NCI-H524 treated with DMSO at 0.1 percent for 48 hours (cell line): ENCODE data around the gene KPNB1.
A peak's percentile ranks its signal among the peaks of the same experiment; 100 is the strongest.

Source experiments
- DNase-seq: peaks from one replicate; lab custom pipeline; 2025; lab: John Stamatoyannopoulos, UW

The KPNB1 gene

DNA sequence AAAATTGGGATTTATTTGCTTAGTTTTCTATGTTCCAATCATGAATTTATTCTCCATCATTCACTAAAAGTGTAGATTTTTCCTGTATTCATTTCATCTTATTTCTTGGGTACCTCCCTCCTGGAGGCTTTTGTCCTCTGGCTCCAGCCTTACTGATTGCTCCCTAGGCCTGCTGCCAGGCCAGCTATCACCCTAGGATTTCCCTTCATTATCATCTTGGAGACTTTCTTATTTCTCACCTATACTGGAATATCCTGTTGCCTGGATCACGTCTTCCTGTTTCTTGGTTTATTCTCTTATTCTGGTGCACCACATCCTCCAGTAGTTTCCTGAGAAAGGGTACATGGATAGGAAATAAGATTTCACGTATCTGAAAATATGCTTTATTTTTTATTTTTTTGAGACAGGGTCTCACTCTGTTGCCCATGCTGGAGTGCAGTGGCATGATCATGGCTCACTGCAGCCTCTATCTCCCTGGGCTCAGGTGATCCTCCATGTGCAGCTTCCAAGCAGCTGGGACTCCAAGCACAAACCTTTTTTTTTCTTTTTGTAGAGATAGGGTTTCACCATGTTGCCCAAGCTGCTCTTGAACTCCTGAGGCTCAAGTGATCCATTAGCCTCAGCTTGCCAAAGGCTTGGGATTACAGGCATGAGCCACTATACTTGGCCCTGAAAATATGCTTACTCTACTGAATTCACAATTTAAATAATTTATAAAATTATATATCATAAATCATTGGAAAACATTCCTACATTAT lies 13.3 kb upstream of the KPNB1 start:
- DNase-seq, result no peak

DNA sequence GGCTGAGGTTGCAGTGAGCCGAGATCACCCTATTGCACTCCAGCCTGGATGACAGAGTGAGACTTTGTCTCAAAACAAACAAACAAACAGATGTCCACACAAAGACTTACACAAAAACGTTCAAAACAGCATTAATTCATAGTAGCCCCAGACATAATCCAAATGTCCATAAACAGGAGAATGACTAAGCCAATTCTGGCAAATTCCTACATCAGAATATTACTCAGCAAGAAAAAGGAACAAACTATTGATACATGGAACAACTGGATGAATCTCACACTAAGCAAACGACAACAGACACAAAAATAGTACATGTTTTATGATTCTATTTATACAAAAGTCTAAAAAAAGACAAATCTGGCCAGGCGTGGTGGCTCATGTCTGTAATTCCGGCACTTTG lies 10.8 kb upstream of the KPNB1 start:
- no peak for DNase-seq

DNA sequence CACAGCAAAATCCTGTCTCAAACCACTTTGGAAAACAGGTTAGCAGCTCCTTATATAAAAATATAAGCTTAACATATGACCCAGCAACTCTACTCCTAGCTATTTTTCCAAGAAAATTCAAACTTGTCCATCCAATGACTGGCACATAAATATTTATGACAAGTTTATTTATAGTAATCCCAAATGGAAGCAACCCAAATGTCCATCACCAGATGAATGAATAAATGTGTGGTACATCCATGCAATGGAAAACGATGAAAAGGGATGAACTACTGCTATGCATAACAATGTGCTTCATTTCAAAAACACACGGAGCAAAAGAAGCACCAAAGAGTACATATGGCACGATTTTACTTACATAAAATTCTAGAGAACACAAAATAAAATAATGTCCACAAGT lies 9.6 kb upstream of the KPNB1 start:
- DNase-seq, result no peak

DNA sequence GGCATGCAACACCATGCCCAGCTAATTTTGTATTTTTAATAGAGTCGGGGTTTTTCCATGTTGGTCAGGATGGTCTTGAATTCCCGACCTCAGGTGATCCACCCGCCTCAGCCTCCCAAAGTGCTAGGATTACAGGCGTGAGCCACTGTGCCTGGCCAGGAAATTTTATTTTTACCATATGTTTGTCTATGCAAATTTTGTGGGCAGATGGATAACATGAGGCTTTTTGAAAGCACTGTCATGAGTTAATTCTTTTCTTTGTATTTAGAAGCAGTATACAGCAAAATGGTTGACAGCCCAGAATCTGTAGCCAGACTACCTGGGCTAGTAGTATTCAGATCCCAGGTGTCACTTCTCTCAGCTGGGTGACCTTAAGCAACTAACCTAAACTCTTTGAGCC lies 8.5 kb upstream of the KPNB1 start:
- no peak for DNase-seq

DNA sequence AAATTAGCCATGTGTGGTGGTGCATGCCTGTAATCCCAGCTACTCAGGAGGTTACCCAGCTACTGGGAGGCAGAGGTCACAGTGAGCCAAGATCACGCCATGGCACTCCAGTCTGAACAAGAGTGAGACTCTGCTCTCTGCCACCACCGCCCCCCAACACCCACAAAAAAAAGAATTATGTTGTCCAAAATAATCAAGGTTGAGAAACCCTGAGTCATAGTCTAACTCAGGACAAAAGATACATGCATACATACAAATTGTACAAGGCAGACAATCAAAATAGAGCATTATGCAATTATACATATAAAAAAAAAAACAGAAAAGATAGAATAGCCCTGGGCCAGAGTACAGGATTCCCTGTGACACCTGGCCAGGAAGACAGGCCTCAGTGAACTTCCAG lies 6.6 kb upstream of the KPNB1 start:
- DNase-seq, result no peak

DNA sequence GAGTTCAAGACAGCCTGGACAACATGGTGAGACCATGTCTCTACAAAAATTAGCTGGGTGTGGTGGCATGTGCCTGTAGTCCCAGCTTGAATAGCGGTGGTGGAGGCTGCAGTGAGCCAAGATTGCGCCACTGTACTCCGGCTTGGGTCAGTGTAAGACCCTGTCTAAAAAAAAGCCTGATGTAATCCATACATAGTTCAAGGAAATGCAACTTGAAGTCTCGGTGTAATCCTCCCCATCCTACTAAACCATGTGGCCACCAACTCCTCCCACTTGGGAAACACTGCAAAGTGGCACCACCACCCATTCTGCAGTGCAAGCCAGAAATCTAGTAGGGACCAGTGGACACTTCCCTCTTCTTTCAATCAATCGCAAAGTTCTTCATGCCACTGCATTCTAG lies 5.4 kb upstream of the KPNB1 start:
- DNase-seq, result no peak

DNA sequence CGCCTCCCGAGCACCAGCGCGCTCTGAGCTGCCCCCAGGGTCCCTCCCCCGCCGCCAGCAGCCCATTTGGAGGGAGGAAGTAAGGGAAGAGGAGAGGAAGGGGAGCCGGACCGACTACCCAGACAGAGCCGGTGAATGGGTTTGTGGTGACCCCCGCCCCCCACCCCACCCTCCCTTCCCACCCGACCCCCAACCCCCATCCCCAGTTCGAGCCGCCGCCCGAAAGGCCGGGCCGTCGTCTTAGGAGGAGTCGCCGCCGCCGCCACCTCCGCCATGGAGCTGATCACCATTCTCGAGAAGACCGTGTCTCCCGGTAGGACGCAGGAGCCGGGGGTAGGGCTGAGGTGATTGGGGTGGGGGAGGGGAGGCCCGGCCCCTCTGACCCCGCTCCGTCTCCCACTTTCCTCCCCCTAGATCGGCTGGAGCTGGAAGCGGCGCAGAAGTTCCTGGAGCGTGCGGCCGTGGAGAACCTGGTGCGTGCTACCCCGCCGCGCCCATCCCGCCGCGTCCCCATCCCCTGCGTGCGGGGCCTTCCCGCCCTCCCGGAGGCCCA lies 329 bp downstream of the KPNB1 start:
- DNase-seq, result no peak

DNA sequence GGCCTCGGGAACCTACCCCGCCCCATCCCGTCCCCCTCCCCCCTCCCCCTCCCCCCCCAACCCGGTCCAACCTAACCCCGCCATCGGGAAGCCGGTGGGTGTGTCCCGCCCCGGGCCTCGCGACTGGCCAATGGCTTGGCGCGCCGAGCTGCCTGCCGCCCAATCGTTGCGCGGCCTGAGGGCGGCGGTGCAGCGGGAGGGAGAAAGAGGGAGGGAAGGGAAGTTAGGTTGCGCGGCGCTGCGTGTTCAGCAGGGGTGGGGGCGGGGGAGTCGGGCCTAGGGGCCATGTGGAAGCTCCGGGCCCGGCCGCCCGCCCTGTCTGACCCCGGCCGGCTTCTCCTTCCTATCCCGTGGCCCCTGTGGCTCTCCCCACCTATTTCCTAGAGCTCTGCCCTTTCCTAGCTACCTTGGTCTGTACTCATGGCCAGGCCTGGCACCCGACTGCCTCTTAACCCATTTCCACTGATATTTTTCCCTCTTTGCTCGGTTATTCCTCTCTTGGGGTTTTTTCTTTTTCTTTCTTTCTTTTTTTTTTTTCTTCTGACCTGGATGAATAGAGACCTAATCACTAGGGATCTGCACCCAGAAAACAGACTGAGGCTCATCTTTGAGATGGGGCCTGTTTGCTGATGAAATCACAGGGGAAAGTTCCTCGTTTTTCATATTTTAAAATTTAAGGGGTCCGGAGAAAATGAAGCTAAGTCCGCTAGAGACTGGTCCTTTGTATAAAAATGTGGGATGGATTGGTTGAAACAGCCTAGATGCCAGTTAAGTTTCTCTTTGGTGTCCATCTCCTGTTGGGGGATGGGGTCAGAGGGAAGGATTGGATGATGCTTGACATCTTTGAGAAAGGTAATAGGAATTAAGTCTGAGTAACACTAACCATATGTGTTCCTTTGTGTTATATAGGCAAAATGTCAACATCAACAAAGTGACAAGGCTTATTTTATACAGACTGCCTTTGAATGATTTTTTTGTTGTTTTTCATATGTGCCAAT lies 1.1 kb downstream of the KPNB1 start:
- peak; percentile 83 for DNase-seq

DNA sequence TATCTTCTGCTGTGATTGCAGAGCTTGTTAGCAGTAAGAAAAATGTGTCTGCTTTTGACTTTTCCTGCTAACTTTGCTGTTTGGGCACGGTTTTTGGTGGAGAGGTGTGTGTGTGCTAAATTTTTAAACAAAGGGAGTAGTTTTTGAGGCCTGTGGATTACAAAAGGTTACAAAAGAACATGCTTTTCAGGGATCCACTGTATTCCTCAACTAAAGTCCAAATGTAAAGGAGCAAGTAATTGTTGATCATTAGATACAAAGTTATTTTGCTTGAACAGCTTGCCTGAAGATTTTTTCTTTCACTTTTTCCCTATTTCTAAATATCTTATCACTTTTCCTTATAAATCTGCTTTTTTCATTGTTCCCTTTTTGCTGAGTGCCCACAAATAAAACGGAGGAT lies 2.0 kb downstream of the KPNB1 start:
- no peak for DNase-seq

DNA sequence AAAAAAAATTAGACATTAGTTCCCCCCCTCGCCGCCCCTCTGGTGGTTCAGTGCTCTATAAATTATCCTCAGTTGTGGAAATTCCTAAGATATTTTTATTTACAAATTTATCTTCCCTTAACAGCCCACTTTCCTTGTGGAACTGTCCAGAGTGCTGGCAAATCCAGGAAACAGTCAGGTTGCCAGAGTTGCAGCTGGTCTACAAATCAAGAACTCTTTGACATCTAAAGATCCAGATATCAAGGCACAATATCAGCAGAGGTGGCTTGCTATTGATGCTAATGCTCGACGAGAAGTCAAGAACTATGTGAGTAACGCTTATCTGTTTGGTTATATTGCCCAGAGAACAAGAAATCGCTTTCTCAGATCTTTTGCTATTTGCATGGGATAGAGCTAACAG lies 2.9 kb downstream of the KPNB1 start:
- DNase-seq, result no peak

DNA sequence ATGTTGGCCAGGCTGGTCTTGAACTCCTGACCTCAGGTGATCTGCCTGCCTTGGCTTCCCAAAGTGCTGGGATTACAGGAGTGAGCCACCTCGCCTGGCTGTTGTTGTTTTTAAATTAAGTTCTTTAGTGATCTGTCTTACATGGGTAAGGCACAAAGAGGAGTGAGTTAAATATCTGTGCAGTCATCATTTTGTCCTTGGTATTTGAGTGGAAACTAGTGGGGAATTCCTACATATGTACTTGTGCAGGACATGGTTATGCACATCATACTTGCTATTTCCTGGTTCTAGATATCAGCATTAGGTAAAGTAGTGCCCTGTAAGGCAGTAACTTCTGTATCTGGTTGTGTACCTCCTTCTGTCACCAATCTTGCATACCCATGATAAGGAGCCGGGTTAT lies 3.7 kb downstream of the KPNB1 start:
- DNase-seq, result no peak

DNA sequence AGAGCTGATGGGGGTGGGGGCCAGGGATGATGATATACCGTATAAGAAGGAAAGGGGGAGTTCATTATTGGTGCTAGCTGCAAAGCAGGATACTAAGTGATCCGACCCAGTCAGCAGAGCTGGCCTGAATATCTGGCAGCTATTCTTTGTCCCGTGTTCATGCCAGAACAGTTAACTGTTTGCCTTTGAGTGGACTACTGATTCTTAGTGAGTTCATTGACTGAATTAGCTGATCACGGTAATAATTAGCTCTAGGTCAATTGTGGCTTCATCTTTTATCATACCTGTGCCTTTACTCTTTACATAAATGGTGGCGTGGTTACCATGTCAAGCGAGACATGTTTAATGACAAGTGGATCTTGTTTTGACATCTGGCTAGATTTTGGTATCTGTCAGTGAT lies 5.3 kb downstream of the KPNB1 start:
- DNase-seq, result no peak

DNA sequence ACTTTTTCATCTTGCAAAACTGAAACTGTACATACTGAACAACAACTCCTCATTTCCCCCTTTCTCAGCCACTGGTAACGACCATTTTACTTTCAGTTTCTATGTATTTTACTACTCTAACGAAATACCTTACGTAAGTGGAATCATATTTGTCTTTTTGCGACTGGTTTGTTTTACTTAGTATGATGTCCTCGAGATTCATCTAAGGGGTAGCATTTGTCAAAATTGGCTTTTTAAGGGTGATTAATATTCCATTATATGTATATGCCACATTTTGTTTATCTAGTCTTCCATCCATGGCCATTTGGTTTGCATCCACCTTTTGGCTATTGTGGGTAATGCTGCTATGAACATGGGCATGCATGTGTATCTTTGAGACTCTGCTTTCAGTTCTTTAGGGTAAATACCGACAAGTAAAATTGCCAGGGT lies 10.4 kb downstream of the KPNB1 start:
- DNase-seq, result no peak

DNA sequence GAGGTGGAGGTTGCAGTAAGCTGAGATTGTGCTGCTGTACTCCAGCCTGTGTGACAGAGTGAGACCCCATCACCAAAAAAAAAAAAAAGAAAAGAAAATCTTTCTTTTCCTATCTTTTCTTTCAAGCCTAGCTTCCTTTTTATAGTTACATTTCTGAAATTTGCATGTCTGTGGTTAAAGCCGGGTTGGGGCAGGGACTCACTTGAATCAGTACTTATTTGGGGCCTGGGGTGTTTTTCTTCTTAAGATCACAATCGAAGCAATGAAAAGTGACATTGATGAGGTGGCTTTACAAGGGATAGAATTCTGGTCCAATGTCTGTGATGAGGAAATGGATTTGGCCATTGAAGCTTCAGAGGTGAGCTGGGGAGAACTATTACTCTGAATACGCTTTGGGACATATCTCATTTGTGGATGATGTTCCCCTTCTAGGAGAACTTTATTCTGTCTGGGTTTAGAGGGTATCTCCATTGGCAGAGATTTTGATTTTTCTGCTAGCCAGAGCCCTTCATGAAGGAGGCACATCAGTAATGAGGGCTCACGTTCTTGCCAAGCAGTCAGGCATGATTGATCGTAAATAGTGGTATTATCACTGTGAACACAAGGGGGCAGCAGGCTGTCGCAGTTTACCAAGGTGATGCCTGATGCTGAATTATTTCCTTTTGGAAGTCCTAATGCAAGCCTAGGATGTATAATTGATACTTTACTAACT lies 14.3 kb downstream of the KPNB1 start:
- no peak for DNase-seq

DNA sequence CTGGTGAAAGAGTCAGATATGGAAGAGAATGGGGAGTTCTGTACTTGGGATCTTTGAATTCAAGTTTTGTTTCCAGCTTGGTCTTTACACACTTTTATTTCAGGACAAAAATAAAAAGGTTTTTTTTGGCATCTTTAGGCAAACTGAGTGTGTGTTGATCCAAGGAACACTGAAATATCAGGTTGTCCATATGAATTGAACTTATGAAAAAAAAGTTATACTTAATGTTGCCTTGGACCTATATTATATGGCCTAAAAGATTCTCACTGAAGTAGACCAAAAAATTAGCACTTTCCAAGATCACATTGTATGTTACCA lies 14.9 kb downstream of the KPNB1 start:
- no peak for DNase-seq

DNA sequence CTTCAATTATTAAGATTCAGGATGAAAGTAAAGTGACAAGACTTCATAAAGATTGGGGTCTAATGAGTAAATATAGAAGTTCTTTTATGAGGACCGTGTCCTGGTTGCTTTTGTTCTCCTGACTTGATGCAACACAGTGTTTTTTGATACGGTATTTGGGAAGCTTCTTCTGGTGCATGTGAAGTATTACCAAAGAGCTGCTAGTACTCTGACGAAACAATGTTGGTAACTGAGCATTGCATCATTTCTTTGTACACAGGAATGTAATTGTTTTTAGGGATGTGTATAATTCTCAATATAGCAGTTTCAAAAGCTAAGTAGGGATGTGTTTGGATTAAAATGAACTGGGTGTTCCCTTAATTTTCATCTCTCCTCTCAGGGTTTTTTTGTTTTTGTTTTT lies 15.9 kb downstream of the KPNB1 start:
- no peak for DNase-seq

DNA sequence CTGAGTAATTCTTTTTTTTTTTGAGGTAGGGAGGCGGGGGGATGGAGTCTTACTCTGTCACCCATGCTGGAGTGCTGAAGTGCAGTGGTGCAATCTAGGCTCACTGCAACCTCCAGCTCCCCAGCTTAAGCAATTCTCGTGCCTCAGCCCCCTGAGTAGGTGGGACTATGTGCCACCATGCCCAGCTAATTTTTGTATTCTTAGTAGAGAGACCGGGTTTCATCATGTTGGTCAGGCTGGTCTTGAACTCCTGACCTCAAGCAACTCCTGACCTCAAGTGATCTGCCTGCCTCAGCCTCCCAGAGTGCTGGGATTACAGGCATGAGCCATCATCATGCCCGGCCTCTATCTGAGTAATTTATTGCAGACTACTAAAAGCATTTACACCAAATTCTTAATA lies 19.4 kb downstream of the KPNB1 start:
- no peak for DNase-seq

DNA sequence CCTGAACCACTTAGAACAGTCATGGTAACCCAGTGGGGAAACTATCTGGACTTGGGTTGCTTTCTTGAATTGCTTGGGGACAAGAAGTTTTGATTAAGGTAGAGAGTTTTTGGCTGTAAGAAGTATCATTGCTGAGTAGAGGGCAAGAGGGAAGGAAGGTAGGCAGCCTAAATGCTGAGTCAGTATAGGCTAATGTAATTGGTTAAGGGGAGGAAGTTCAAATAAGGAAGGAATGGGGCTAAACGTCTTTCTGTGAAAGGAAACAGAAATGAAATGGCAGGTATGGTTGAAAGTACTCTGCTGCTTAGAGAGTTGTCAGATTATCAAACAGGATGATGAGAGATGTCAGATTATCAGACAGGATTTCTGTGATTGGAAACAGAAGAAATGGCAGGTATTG lies 20.3 kb downstream of the KPNB1 start:
- DNase-seq, result no peak

DNA sequence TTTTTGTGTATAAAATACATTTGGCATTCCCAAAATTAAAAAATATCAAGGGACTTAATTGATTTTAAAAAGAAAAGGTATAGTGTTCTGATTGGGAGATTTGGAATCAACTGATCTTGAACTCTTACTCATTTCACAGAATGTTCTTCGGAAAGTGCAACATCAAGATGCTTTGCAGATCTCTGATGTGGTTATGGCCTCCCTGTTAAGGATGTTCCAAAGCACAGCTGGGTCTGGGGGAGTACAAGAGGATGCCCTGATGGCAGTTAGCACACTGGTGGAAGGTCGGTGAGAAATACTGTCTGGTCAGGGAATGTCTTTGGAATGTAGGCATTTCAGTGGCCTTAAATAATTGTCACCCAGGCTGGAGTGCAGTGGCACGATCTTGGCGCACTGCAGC lies 24.8 kb downstream of the KPNB1 start:
- DNase-seq, result no peak

DNA sequence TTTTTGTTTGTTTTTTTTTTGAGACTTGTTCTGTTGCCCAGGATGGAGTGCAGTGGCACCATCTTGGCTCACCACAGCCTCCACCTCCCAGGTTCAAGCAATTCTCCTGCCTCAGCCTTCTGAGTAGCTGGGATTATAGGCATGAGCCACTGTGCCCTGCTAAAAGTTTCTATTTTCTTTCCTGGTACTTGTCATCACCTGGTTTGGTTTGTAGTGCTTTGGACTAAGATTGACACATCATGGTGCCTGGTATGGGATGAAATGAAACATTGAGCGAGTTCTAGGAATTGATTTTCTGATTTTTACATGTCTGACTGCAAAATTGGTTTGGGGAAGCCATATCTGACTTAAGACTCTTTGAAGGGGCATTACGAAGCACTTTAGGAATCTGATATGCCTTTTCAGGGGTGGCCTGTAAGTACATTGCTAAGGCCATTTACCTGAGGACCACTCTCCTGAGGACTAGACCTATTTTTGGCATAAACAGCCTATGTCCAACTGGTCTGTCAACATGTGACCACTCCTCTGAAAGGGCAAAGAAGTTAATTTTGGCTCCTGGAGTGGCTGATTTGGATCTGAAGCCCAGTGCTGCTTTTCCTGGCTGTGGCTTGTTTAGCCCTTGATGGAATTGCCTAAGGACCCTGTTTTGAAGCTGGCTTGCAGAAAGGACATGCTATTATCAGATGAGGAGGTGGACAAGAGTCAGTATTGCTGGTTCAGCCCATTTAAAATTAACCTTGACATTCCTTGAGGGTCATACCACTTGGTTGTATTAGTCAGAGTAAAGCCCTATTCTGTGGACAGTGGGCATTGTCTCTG lies 25.9 kb downstream of the KPNB1 start:
- no peak for DNase-seq

DNA sequence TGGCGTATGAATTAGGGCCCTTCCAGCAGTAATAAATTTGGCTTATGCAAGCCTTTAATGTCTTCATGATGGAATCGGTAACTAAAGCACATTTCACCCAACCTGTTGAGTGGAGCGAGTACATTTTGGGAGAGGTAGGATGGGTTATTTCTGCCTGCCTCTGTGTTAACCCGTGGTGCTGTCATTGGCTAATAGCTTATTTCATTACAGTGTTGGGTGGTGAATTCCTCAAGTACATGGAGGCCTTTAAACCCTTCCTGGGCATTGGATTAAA lies 26.4 kb downstream of the KPNB1 start:
- DNase-seq, result no peak
